GM19043 (cell line): ENCODE measurements around the gene EP400.

Source experiments
- ATAC-seq: cut with Tn5 transposase; IDR thresholded peaks from one replicate; pipeline ENCODE4 v1.9.1; 2021; ENCODE audit warnings: low read depth; ENCODE audit not compliant: unreplicated experiment

Gene EP400

GRCh38 chr12:131912518-131913274 is 37.0 kb upstream of the EP400 start:
- no peak for ATAC-seq

GRCh38 chr12:131913666-131914065 is 36.1 kb upstream of the EP400 start:
- no peak for ATAC-seq

GRCh38 chr12:131914179-131914702 is 35.5 kb upstream of the EP400 start:
- ATAC-seq = no peak

- no peak for ATAC-seq
These were observed 34.6 kb upstream of the EP400 start for GRCh38 chr12:131915000-131915689.

- no peak for ATAC-seq
These were observed 33.9 kb upstream of the EP400 start for GRCh38 chr12:131915823-131916222.

- ATAC-seq = no peak
These were observed 33.2 kb upstream of the EP400 start for GRCh38 chr12:131916306-131917138.

- no peak for ATAC-seq
These were observed 32.5 kb upstream of the EP400 start for GRCh38 chr12:131917139-131917710.

- ATAC-seq = no peak
These were observed 31.9 kb upstream of the EP400 start for GRCh38 chr12:131917711-131918306.

GRCh38 chr12:131918311-131919050 is 31.3 kb upstream of the EP400 start:
- no peak for ATAC-seq

- ATAC-seq = no peak
These were observed 30.7 kb upstream of the EP400 start for GRCh38 chr12:131919051-131919347.

- no peak for ATAC-seq
These were observed 30.2 kb upstream of the EP400 start for GRCh38 chr12:131919366-131920156.

GRCh38 chr12:131920157-131920508 is 29.6 kb upstream of the EP400 start:
- ATAC-seq = no peak

GRCh38 chr12:131920902-131921840 is 28.6 kb upstream of the EP400 start:
- ATAC-seq = no peak

GRCh38 chr12:131921866-131922769 is 27.6 kb upstream of the EP400 start:
- ATAC-seq = no peak

GRCh38 chr12:131922772-131923171 is 27.0 kb upstream of the EP400 start:
- ATAC-seq = no peak

GRCh38 chr12:131923260-131923659 is 26.5 kb upstream of the EP400 start:
- peak; percentile 77 for ATAC-seq
